Activated CD8-positive, alpha-beta memory T cell treated with anti-CD3 and anti-CD28 coated beads for 48 hours (primary cell): Measurements from ENCODE around the gene GNB1L.
"Not testable (repeated sequence)": the region's sequence is repeated elsewhere in the genome, so short reads cannot be mapped to it uniquely, and the experiment has no call there.

Source experiments
- DNase-seq, 3 experiments: peaks; one replicate each; pipeline ENCODE4 v3.0.0-alpha.2; 2020; ENCODE audit warnings: low read depth in 2 of 3, low spot score in 2 of 3

Gene GNB1L

DNA sequence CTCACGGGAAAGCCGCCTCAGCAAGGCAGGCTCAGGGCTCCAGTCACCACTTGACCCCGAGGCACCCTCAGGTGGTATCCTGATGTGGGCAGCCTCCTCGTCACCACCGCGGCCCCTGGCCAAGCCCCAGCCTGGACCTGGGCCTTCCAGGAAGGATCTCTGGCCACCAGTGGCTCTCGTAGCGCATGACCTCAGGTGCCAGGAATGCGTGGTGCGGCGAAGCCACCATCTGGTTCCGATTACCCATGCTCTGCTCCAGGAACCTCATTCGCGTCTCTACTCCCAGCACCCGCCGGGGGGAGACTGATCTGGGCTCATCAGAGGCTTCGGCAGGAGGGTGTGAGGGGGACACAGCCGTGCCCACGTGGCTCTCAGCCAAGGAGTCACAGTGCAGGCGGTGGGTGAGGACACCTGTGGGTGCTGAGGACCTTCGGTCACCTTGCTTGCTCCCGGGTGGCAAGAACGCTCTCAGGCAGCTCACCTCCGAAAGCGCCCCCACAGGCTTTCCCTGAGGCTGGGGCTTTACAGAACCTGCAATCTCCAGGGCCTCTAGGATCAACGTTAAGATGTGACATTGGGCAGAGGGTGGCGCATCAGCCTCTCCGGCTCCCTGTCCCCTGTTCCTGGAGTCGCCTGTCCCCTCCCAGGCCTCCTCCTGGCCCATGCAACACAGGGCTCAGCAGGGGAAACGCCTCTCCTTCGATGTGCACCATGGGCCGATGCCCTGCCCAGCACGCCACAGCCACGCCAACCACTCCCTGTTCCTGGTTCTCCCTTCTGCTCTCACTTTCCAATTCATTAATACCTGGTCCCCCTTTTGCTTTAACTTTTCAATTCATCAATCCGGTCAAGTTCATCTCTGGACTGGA lies 55.1 kb downstream of the GNB1L start:
- no peak for DNase-seq

DNA sequence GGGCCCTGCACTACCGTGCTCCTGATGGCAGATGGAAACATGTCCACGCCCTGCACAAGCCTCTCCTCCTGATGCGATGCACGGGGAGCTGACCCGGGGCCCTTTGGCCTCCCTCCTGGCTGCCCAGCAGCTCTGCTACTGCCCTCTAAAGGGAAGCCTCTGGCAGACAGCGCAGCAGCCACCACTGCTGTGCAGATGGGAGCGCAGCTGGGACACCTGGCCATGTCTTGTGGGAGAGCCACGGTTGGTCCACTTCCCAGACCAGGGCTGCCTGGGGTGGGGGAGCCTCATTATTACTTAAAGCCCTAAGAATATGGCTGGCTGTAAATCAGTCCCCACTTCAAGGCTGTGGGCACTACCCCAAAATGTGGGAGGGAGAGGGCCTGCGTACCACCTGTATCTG lies 55.8 kb downstream of the GNB1L start:
- DNase-seq, result no peak

- no peak for DNase-seq
Measured at GRCh38 chr22:19798003-19798665, 56.5 kb downstream of the GNB1L start.

DNA sequence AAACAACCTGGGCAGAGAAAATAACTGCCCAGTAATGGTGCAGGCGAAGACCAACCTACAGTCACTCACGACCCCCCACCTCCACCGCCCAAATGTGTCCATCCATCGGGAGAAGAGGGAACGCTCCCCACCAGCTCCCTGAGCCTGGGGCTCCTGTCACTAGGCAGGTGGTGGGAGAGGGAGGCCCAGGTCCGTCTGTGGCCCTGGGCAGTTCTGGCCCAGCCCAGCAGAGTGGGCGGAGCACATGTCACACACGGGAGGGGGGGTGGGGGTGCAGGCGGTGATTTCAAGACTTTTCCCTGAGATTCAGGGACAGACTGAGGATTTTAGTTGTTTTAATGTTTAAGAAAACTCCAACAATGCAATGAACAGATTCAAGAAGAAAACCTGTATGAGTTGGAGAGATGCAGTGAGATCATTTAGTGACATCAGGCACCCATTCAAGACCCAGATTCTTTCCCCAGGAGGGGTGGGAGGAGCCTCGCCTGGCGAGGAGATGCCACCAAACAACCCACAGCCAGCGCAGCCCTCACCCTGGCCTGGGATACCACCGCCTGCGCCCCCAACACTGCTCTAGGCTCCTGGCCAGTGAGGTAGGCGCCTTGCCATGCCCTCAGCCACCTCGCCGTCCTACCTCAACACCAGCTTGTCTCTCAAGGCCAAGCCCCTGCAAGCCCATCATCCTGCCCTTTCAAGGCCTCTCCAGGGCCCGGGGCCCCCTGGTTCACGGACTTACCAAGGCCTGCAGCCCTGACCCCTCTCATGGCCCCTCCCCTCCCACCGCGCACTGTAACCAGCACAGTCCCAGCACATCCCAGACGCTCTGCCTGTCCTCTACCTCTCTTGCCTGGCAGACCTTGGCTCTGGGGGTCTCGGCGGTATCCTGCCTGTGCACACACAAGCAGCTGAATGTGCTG lies 57.3 kb downstream of the GNB1L start:
- DNase-seq, result no peak

DNA sequence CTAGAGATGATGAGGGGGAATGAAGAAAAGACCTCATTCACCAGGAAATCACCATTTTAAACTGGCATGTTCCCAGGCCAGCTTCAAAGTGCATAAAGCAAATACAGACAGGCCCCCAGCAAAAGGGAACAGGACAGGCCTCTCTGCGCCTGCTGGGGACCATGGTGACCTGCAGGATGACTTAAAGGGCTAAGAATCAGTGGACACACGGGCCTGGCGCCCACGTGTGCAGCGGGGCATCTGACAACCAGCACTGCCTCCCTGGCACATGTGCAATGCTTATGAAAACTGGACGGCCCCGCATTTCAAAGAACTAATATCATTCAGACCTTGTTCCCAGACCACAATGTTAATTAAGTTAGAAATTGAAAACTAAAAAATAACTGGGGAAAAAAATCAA lies 58.5 kb downstream of the GNB1L start:
- no peak for DNase-seq

GRCh38 chr22:19795617-19796008 lies 59.1 kb downstream of the GNB1L start:
- no peak for DNase-seq

DNA sequence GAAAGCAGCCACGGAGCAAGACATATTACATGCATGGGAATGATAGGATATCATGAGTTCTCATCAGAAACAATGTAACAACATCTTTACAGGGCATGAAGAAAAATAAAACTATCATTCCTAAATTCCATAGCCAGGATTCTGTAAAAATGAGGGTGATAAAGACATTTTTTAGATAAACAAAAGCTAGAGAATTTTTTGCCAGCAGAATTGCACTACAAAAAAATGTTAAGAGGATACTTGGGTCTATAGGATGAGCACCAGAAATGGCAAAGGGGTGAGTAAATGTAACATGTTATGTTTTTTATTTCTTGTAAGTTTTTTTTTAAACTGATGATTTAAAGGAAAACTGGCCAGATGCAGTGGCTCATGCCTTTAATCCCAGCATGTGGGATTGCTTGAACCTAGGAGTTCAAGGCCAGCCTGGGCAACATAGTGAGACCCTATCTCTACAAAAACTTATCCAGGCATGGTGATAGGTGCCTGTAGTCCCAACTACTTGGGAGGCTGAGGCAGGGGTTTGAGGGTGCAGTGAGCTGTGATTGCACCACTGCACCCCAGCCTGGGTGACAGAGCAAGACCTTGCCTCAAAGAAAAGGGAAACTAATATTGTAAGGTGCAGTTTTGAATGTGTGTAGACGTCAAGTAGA lies 60.9 kb downstream of the GNB1L start:
- DNase-seq, result no peak

DNA sequence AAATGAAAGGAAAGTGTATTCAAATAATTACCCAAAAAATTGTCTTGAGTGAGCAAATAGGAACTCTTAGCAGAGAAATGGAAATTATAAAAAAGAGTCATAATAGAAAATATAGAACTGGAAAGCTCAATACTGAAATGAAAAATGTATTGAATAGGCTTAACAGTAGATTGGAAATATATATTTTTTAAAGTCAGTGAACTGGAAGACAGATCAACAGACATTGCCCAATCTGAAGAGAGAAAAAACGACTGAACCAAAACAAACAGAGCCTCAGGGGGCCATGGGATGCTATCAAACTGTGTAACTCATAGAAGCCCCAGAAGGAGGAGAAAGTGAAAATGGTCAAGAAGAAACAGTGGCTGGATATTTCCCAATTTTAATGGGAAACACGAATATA lies 61.5 kb downstream of the GNB1L start:
- DNase-seq, result no peak

DNA sequence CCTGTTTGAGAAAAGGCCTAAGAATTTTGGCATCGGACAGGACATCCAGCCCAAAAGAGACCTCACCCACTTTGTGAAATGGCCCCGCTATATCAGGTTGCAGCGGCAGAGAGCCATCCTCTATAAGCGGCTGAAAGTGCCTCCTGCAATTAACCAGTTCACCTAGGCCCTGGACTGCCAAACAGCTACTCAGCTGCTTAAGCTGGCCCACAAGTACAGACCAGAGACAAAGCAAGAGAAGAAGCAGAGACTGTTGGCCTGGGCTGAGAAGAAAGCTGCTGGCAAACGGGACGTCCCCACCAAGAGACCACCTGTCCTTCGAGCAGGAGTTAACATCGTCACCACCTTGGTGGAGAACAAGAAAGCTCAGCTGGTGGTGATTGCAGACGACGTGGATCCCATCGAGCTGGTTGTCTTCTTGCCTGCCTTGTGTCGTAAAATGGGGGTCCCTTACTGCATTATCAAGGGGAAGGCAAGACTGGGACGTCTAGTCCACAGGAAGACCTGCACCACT lies 62.2 kb downstream of the GNB1L start:
- DNase-seq, result not testable (repeated sequence)

- DNase-seq, result no peak
Measured at GRCh38 chr22:19791894-19792293, 62.8 kb downstream of the GNB1L start.

DNA sequence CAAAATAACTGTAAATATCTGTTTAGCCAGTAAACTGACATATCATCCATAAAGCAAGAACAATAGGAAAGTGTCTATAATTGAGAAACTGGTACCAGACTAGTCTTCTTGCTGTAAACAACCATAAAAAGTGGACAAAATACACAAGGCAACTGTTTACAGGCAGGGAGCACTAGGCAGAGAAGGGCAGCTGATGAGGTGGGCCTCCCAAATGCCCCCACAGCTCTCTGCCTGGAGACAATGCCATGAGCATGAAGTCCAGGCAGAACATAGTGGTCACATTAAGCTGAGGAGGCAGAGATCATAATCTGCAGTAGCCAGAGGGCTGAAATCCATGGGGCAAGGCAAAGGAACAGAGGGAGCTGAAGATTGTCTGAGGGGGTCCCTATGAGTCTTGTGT lies 63.4 kb downstream of the GNB1L start:
- DNase-seq, result no peak

GRCh38 chr22:19789828-19790227 lies 64.8 kb downstream of the GNB1L start:
- DNase-seq, result no peak

GRCh38 chr22:19789406-19789805 lies 65.3 kb downstream of the GNB1L start:
- DNase-seq, result no peak

- no peak for DNase-seq
Measured at GRCh38 chr22:19788661-19789225, 65.9 kb downstream of the GNB1L start.

DNA sequence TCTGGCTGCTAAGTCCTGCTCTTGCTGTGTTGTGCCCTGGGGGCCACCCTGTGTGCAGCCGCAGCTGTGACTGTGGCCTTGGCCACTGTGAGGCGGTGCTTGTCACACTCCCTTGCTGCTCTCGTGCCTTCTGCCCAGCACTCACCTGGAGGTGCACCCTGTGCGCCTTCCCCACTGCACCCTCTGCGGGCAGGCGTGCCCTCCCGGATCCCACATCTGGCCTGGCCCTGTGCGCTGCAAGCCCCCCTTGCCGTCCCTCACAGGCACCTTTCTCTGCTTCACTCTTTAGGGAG lies 66.9 kb downstream of the GNB1L start:
- no peak for DNase-seq

- no peak for DNase-seq
Measured at GRCh38 chr22:19786959-19787848, 67.5 kb downstream of the GNB1L start.

DNA sequence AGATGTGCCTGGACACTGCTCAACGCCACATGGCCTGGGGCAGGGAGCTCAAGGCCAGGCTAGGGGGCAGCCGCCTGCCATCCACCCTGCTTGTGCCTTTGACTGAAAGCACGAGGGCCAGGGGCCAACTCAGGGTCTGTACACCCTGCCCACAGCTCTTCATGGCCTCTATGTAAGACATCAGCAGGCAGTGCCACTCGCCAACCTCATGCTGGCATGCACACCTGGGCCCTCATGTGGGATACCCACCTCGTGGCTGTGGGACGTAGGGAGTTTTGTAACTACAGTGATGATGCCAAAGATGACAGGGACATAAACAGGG lies 68.4 kb downstream of the GNB1L start:
- no peak for DNase-seq

DNA sequence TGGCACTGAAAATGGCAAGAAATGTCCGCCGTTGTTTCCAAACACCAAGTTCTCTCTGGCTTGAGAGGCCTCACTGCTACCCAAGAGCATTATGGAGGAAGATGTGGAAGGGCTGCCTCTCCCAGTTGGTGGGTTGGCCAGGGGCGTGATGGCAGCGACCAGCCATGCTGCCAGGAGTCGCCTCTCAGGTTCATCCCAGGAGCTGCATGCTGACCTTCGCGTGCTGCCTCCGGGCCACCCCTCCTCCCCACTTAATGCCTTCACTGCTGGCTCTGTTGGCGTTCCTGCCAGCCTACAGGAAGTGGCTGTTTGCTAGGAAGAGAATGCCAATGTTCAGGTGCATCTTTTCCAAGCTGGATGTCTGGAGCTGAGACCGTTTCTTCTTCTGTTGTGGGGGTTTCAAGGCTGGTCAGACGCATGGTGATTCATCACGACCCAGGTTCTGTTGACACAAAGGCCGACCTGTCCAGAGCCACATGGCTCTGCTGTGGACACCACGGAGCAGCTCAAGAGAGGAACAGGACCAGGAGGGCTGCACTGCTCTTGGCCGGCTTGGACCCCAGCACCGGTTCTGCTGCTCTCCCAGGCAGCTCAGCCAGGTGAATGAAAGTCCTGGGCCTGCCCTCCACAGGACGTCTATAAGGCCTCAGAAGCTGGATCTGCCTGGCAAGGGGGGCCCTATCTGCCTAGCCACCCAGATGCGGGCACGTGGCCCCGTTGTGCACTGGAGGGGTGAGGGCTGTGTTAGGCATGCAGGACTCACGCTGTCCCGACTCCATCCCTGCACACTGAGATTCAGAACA lies 69.0 kb downstream of the GNB1L start:
- no peak for DNase-seq
